GM19240 (cell line): ENCODE results near the gene CNFN.

Experiments
- DNase-seq: peaks from one replicate; pipeline ENCODE4 v3.0.0; 2011; ENCODE audit warnings: low spot score; ENCODE audit not compliant: insufficient read length

CNFN gene

GRCh38 chr19:42409477-42409876 lies 19.4 kb upstream of the CNFN start:
- DNase-seq: no peak

GRCh38 chr19:42407816-42408175 lies 17.7 kb upstream of the CNFN start:
- no peak for DNase-seq

GRCh38 chr19:42407085-42407815 lies 17.2 kb upstream of the CNFN start:
- DNase-seq: no peak

GRCh38 chr19:42406111-42406510 lies 16.0 kb upstream of the CNFN start:
- DNase-seq: no peak

GRCh38 chr19:42403586-42403985 lies 13.5 kb upstream of the CNFN start:
- DNase-seq: no peak

GRCh38 chr19:42402376-42403116 lies 12.4 kb upstream of the CNFN start:
- no peak for DNase-seq

GRCh38 chr19:42401365-42402303 lies 11.5 kb upstream of the CNFN start:
- DNase-seq: peak; percentile 45

GRCh38 chr19:42400404-42400803 lies 10.3 kb upstream of the CNFN start:
- DNase-seq: no peak

GRCh38 chr19:42397263-42398166 lies 7.4 kb upstream of the CNFN start:
- DNase-seq: no peak

GRCh38 chr19:42396381-42397262 lies 6.5 kb upstream of the CNFN start:
- DNase-seq: peak; percentile 100

GRCh38 chr19:42394751-42395150 lies 4.7 kb upstream of the CNFN start:
- no peak for DNase-seq

GRCh38 chr19:42392165-42392564 lies 2.1 kb upstream of the CNFN start:
- no peak for DNase-seq

- no peak for DNase-seq
These were observed 1.1 kb downstream of the CNFN start for GRCh38 chr19:42388851-42389489.

GRCh38 chr19:42386974-42387707 lies 3.0 kb downstream of the CNFN start:
- DNase-seq: peak; percentile 48

- no peak for DNase-seq
These were observed 9.9 kb downstream of the CNFN start for GRCh38 chr19:42380155-42380554.

- no peak for DNase-seq
These were observed 11.6 kb downstream of the CNFN start for GRCh38 chr19:42378225-42379215.

- DNase-seq: no peak
These were observed 13.9 kb downstream of the CNFN start for GRCh38 chr19:42376177-42376555.
